Measurements from ENCODE around the gene CITED4. TPM values are rescaled to one million over a fixed set of nuclear protein-coding genes. Genes with fewer than 3 reads are reported as not detected.

The CITED4 gene
- polyA plus RNA-seq, 1 of the 3 experiments (the other 2 are of a cell fraction), result 10.1 TPM

DNA sequence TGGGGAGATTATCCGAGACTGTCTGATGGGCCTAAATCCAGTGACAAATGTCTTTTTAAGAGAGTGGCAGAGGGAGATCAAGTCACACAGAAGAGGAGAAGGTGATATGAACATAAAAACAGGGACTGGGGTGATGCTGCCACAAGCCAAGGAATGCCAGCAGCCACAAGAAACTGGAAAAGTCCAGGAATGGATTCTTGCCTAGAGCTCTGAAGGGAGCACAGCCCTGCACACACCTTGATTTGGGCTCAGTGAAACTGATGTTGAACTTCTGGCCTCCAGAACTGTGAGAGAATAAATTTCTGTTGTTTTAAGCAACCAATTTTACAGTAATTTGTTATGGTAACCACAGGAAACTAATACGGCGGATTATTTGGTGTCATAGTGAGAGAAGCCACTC is 19.5 kb downstream of the CITED4 start:
- no peaks in the 10 kb centered on the region for H3K27me3 ChIP-seq (ENCODE audit: insufficient read depth)
- DNase-seq, result no peak
- POLR2A ChIA-PET, result no interaction called here
- no peak overlapping the region for H3K27ac ChIP-seq (ENCODE audit: low read depth in 2 of 2, low read length in 1 of 2)
- no peaks in the 10 kb centered on the region for H4K20me1 ChIP-seq (ENCODE audit: insufficient read depth)
- H3K4me1 ChIP-seq (ENCODE audit: control insufficient read depth in 1 of 2, insufficient read depth in 2 of 2, low read depth in 1 of 2, low read length in 1 of 2), result no peaks in the 10 kb centered on the region; a peak in 1 of 4 replicates
- no peak overlapping the region for H3K4me2 ChIP-seq
- H3K9ac ChIP-seq, result no peak overlapping the region
- no peak overlapping the region for H3K4me3 ChIP-seq (ENCODE audit: low read depth in 2 of 2, low read length in 1 of 2)
- no peaks in the 10 kb centered on the region for H3K79me2 ChIP-seq (ENCODE audit: insufficient read depth)
- CTCF ChIA-PET, result interaction anchor here (1.4 to 1.5 kb wide), 2 partner anchors 8 to 110 kb away, joined by 5 to 7 read pairs; no protein-coding TSS in a partner anchor
- H2AFZ ChIP-seq (ENCODE audit: low read depth), result no peak overlapping the region
- H3K9me2 ChIP-seq, result no peaks in the 10 kb centered on the region
- H3K9me3 ChIP-seq, result no peaks in the 10 kb centered on the region
- 90% methylated on average over 3 of the region's 3 CpGs for WGBS (ENCODE audit: low lambda C conversion rate)
- no peaks in the 10 kb centered on the region for H3K36me3 ChIP-seq (replicated peaks in 1 of 2; ENCODE audit: control insufficient read depth in 1 of 2, insufficient read depth in 2 of 2, low read length in 1 of 2)
- TF ChIP-seq POLR2AphosphoS5 (IDR thresholded peaks at IDR 0.05; ENCODE audit: low read depth, low read length) (no peak), REST (IDR thresholded peaks at IDR 0.05; ENCODE audit: low read depth, low read length) (no peak), GATA2 (CRISPR knock-in tag; IDR thresholded peaks at IDR 0.05) (no peak), RXRA (IDR thresholded peaks at IDR 0.05; ENCODE audit: borderline replicate concordance, low read depth) (no peak), NFIC (IDR thresholded peaks at IDR 0.05; ENCODE audit: borderline replicate concordance) (no peak), CHD2 (IDR thresholded peaks at IDR 0.05; ENCODE audit: low read length, partially characterized antibody) (no peak), FOSL2 (IDR thresholded peaks at IDR 0.05; ENCODE audit: borderline replicate concordance, low read depth) (no peak), RCOR1 (IDR thresholded peaks at IDR 0.05; ENCODE audit: low read length) (no peak), GABPA (IDR thresholded peaks at IDR 0.05; ENCODE audit: low read depth) (no peak), JUND (IDR thresholded peaks at IDR 0.05) (no peak), NRF1 (IDR thresholded peaks at IDR 0.05; ENCODE audit: low read depth, low read length) (no peak), RAD21 (IDR thresholded peaks at IDR 0.05; ENCODE audit: low read length) (no peak), RFX5 (IDR thresholded peaks at IDR 0.05; ENCODE audit: low read length) (no peak)
- TF ChIP-seq, protein P1, sequence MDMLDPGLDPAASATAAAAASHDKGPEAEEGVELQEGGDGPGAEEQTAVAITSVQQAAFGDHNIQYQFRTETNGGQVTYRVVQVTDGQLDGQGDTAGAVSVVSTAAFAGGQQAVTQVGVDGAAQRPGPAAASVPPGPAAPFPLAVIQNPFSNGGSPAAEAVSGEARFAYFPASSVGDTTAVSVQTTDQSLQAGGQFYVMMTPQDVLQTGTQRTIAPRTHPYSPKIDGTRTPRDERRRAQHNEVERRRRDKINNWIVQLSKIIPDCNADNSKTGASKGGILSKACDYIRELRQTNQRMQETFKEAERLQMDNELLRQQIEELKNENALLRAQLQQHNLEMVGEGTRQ (IDR thresholded peaks at IDR 0.05; ENCODE audit: borderline replicate concordance, low read depth, low read length), result no peak
- TF ChIP-seq, protein P2, sequence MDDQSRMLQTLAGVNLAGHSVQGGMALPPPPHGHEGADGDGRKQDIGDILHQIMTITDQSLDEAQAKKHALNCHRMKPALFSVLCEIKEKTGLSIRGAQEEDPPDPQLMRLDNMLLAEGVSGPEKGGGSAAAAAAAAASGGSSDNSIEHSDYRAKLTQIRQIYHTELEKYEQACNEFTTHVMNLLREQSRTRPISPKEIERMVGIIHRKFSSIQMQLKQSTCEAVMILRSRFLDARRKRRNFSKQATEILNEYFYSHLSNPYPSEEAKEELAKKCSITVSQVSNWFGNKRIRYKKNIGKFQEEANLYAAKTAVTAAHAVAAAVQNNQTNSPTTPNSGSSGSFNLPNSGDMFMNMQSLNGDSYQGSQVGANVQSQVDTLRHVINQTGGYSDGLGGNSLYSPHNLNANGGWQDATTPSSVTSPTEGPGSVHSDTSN (IDR thresholded peaks at IDR 0.05), result no peak
- H3F3A ChIP-seq (replicated peaks; ENCODE audit: insufficient read depth), result no peaks in the 10 kb centered on the region
